Measurements from ENCODE around the gene KIF1A. TPM values are rescaled to one million over a fixed set of nuclear protein-coding genes. Genes with fewer than 3 reads are reported as not detected.
A peak's percentile ranks its signal among the peaks of the same experiment; 100 is the strongest.

KIF1A gene
- 146 TPM for total RNA-seq

- DNase-seq (ENCODE audit: low spot score in 2 of 2) = peak; percentile 94 to 98
- FAIRE-seq = no peak
Measured at GRCh38 chr2:240819858-240820606, at the start of gene KIF1A. KIF1A (minus strand) TSS chr2:240820219; CDS start chr2:240797752, 22,467 bp downstream.

- DNase-seq (ENCODE audit: low spot score in 2 of 2) (no peak), FAIRE-seq (no peak)
Measured at GRCh38 chr2:240869109-240869955, 49.3 kb upstream of the KIF1A start.

GRCh38 chr2:240868286-240869108 is 48.5 kb upstream of the KIF1A start, which contains the start of gene AGXT:
AGXT (plus strand) TSS chr2:240868824; CDS start chr2:240868866, 42 bp downstream.
- FAIRE-seq = no peak
- DNase-seq (ENCODE audit: low spot score in 2 of 2) = no peak

- FAIRE-seq (no peak), DNase-seq (ENCODE audit: low spot score in 2 of 2) (no peak)
Measured at GRCh38 chr2:240865391-240865790, 45.4 kb upstream of the KIF1A start.

- no peak for DNase-seq (ENCODE audit: low spot score in 2 of 2)
- no peak for FAIRE-seq
Measured at GRCh38 chr2:240864475-240864874, 44.5 kb upstream of the KIF1A start.

- no peak for FAIRE-seq
Measured at GRCh38 chr2:240861547-240861946, 41.5 kb upstream of the KIF1A start.

GRCh38 chr2:240858871-240859270 is 38.9 kb upstream of the KIF1A start:
- no peak for FAIRE-seq
- DNase-seq (ENCODE audit: low spot score in 2 of 2) = no peak

More at GRCh38 chr2:240861547-240861946, 41.5 kb upstream of the KIF1A start:
- DNase-seq (ENCODE audit: low spot score in 2 of 2) = no peak

GRCh38 chr2:240858321-240858720 is 38.3 kb upstream of the KIF1A start:
- FAIRE-seq = no peak
- no peak for DNase-seq (ENCODE audit: low spot score in 2 of 2)

GRCh38 chr2:240857039-240858008 is 37.3 kb upstream of the KIF1A start:
- FAIRE-seq (no peak), DNase-seq (ENCODE audit: low spot score in 2 of 2) (no peak)

GRCh38 chr2:240856151-240856980 is 36.3 kb upstream of the KIF1A start:
- DNase-seq (ENCODE audit: low spot score in 2 of 2) (no peak), FAIRE-seq (no peak)

- FAIRE-seq = no peak
- DNase-seq (ENCODE audit: low spot score in 2 of 2) = no peak
Measured at GRCh38 chr2:240855670-240856069, 35.7 kb upstream of the KIF1A start.

GRCh38 chr2:240852671-240853314 is 32.8 kb upstream of the KIF1A start:
- FAIRE-seq (no peak), DNase-seq (ENCODE audit: low spot score in 2 of 2) (no peak)

- FAIRE-seq (no peak), DNase-seq (ENCODE audit: low spot score in 2 of 2) (peak; percentile 81 to 93)
Measured at GRCh38 chr2:240851078-240851991, 31.3 kb upstream of the KIF1A start.

- FAIRE-seq (no peak), DNase-seq (ENCODE audit: low spot score in 2 of 2) (no peak)
Measured at GRCh38 chr2:240850756-240851077, 30.7 kb upstream of the KIF1A start.

- DNase-seq (ENCODE audit: low spot score in 2 of 2) = no peak
- no peak for FAIRE-seq
Measured at GRCh38 chr2:240850026-240850425, 30.0 kb upstream of the KIF1A start.

- no peak for DNase-seq (ENCODE audit: low spot score in 2 of 2)
- FAIRE-seq = no peak
Measured at GRCh38 chr2:240848900-240849680, 29.1 kb upstream of the KIF1A start.

Measured in frontal cortex (tissue), 4 donors.